Kidney (tissue), 14 donors: Measurements from ENCODE around the gene TOMM7. TPM values are rescaled to one million over a fixed set of nuclear protein-coding genes. Genes with fewer than 3 reads are reported as not detected.

Experiments used
- DNase-seq, 5 donors: peaks; one replicate each; pipeline ENCODE4 v3.0.0-alpha.2; 2013 to 2020
- FAIRE-seq: peaks from 2 replicates; lab custom pipeline; 2012; peaks lifted over from hg19 to GRCh38; lab: Jason Lieb, UNC
- H3K27ac ChIP-seq, 2 donors: one replicate each; pipeline ENCODE4 v1.7.0; 2013; ENCODE audit warnings: low read depth in 2 of 2, low read length in 2 of 2, inconsistent platforms in 1 of 2
- H3K27me3 ChIP-seq: one replicate; pipeline ENCODE4 v1.7.1; 2013; ENCODE audit warnings: low read length, inconsistent platforms; ENCODE audit not compliant: control insufficient read depth, insufficient read depth
- H3K36me3 ChIP-seq, 3 donors: one replicate each; pipeline versions ENCODE4 v1.7.0 to v1.7.1; 2013; ENCODE audit warnings: low read length in 3 of 3, control low read depth in 1 of 3, inconsistent platforms in 1 of 3; ENCODE audit not compliant: insufficient read depth in 3 of 3, control insufficient read depth in 2 of 3
- H3K4me1 ChIP-seq, 3 donors: one replicate each; pipeline versions ENCODE4 v1.7.0 to v1.7.1; 2013; ENCODE audit warnings: low read length in 3 of 3, inconsistent platforms in 1 of 3, low read depth in 1 of 3; ENCODE audit not compliant: control insufficient read depth in 2 of 3, insufficient read depth in 2 of 3
- H3K4me3 ChIP-seq, 3 donors: one replicate each; pipeline versions ENCODE4 v1.7.0 to v1.8.1; 2013; ENCODE audit warnings: low read length in 3 of 3, control low read depth in 1 of 3, inconsistent platforms in 1 of 3
- H3K9ac ChIP-seq, 3 donors: one replicate each; pipeline versions ENCODE4 v1.7.0 to v1.7.1; 2013; ENCODE audit warnings: low read length in 3 of 3, control low read depth in 1 of 3, inconsistent platforms in 1 of 3
- H3K9me3 ChIP-seq, 3 donors: one replicate each; pipeline versions ENCODE4 v1.7.0 to v1.7.1; 2013; ENCODE audit warnings: low read length in 3 of 3, control low read depth in 1 of 3, inconsistent platforms in 1 of 3; ENCODE audit not compliant: control insufficient read depth in 2 of 3, insufficient read depth in 1 of 3
- CTCF ChIP-seq: IDR thresholded peaks from 3 replicates; pipeline ENCODE4 v1.5.1; 2012; ENCODE audit warnings: mild to moderate bottlenecking, moderate library complexity, borderline replicate concordance; ENCODE audit not compliant: insufficient read depth; ENCODE audit errors: extremely low read depth
- intact Hi-C: fragments of 100-400 bp; cut with DNase I; formaldehyde crosslinking; loops from one replicate; pipeline ENCODE4 v1.11.1; 2022
- polyA plus RNA-seq: library from polyadenylated mRNA; stranded (reverse); fragments of 350-450 nt; fragmentation: Illumina TruSeq; extraction: RNeasy Lipid Tissue Mini Kit (QIAGEN cat#74804); gene quantifications from one replicate; pipeline ENCODE4 v1.2.3, GENCODE V29; 2014; ENCODE audit warnings: low read depth, low replicate concordance; ENCODE audit not compliant: insufficient read depth
- total RNA-seq: library from RNA; stranded (reverse); fragmentation: NEBNext Ultra II Directional; extraction: Animal tissue kit (Norgen Biotek cat#: 25700); gene quantifications from one replicate; pipeline ENCODE4 v1.2.1, GENCODE V29; 2021
- donor health status: control.
- donor health status: control.
- donor health status: control.
- donor health status: control.
- donor health status: control.
- donor health status: DM: yes; HTN: yes; CAD: no.
- donor health status: Normal renal cell carcinoma (clear cell type).

TOMM7 gene
- total and polyA plus RNA-seq, 2 donors from 2014 or later: 253 to 1,227 TPM

DNA sequence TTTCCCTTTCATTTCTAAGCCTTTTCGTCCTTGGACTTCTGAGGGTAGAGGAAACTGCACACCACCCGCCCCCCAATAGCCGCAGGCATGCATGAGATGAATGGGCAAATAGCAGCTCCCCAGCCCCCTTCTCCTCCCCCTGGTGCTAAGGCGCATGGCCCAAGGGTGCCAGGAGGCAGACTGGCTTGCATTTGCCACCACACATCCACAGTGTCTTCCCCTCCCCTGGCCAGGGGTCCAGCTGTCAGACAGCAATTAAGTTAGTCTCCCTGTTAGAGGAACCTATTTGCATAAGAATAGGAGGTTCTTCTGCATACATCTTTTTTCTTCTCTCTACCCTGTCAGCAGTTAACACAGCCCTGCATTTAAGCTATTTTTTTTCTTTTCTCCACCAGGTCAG lies 20.2 kb downstream of the TOMM7 start:
- Histone ChIP-seq H3K27me3 (no peaks in the 10 kb centered on the region), H3K36me3 (no peaks in the 10 kb centered on the region), H3K4me3 (no peak overlapping the region), H3K9ac (no peak overlapping the region), H3K9me3 (no peaks in the 10 kb centered on the region), H3K27ac (no peak overlapping the region), H3K4me1 (no peaks in the 10 kb centered on the region)
- intact Hi-C loops: no loop called here
- FAIRE-seq: no peak
- DNase-seq: no peak
- TF ChIP-seq CTCF: no peak

DNA sequence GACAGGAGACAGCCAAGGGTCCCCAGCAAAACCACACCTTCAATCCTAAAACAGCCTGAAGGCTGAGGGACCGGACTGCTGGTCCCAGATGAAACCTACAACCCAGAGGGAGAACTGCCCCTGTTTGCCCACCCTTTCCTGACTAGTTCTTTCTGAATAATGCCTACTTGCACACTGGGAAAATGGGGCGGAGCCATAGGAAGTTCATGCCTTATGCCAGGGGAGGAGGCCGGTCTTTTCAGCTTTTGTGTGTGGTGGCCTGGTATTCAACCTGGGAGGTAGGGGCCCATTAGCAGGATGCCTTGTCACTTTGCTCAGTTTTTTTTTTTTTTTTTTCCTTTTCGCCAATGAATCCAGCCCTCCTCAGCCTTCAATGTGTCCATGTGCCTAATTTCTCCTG lies 20.7 kb downstream of the TOMM7 start:
- no peaks in the 10 kb centered on the region for H3K27me3 ChIP-seq
- H3K9me3 ChIP-seq: no peaks in the 10 kb centered on the region
- FAIRE-seq: no peak
- H3K9ac ChIP-seq: no peak overlapping the region
- H3K36me3 ChIP-seq: no peaks in the 10 kb centered on the region
- no peak overlapping the region for H3K4me3 ChIP-seq
- H3K27ac ChIP-seq: no peak overlapping the region
- intact Hi-C loops: no loop called here
- no peaks in the 10 kb centered on the region for H3K4me1 ChIP-seq
- no peak for TF ChIP-seq CTCF
- DNase-seq: no peak

GRCh38 chr7:22799633-22800032 lies 23.0 kb downstream of the TOMM7 start:
- no peaks in the 10 kb centered on the region for H3K36me3 ChIP-seq
- no peaks in the 10 kb centered on the region for H3K4me1 ChIP-seq
- no peak for TF ChIP-seq CTCF
- intact Hi-C loops: no loop called here
- no peak overlapping the region for H3K9ac ChIP-seq
- no peaks in the 10 kb centered on the region for H3K9me3 ChIP-seq
- H3K27ac ChIP-seq: no peak overlapping the region
- no peak overlapping the region for H3K4me3 ChIP-seq
- FAIRE-seq (no peak), DNase-seq (no peak)
- H3K27me3 ChIP-seq: no peaks in the 10 kb centered on the region
